Amniotic epithelial cell (primary cell): ENCODE results near the gene CRNKL1.
A peak's percentile ranks its signal among the peaks of the same experiment; 100 is the strongest.

Experiments used
- DNase-seq: peaks from one replicate; pipeline ENCODE4 v3.0.0-alpha.2; 2010; ENCODE audit warnings: low read depth

Gene CRNKL1

GRCh38 chr20:20060234-20060998, 8.2 kb upstream of the CRNKL1 start:
- no peak for DNase-seq

GRCh38 chr20:20051767-20052073, 546 bp downstream of the CRNKL1 start:
- DNase-seq: no peak

GRCh38 chr20:20039752-20040387, 12.4 kb downstream of the CRNKL1 start:
- DNase-seq: no peak

GRCh38 chr20:20038586-20038985, 13.7 kb downstream of the CRNKL1 start:
- DNase-seq: no peak

- DNase-seq: peak; percentile 69
These were observed 14.3 kb downstream of the CRNKL1 start for GRCh38 chr20:20037960-20038359.

GRCh38 chr20:20036756-20037155, 15.5 kb downstream of the CRNKL1 start:
- no peak for DNase-seq

- DNase-seq: peak; percentile 44
These were observed 17.8 kb downstream of the CRNKL1 start for GRCh38 chr20:20034486-20034885.

- no peak for DNase-seq
These were observed 20.5 kb downstream of the CRNKL1 start for GRCh38 chr20:20031790-20032189.

GRCh38 chr20:20027284-20027683, 25.0 kb downstream of the CRNKL1 start:
- no peak for DNase-seq

- DNase-seq: peak; percentile 85
These were observed 27.3 kb downstream of the CRNKL1 start for GRCh38 chr20:20024942-20025341.

GRCh38 chr20:20023395-20023794, 28.9 kb downstream of the CRNKL1 start:
- DNase-seq: no peak

- DNase-seq: no peak
These were observed 29.8 kb downstream of the CRNKL1 start for GRCh38 chr20:20022498-20022897.

GRCh38 chr20:20021835-20022234, 30.4 kb downstream of the CRNKL1 start:
- DNase-seq: no peak

GRCh38 chr20:20020908-20021307, 31.4 kb downstream of the CRNKL1 start:
- no peak for DNase-seq

- no peak for DNase-seq
These were observed 33.1 kb downstream of the CRNKL1 start for GRCh38 chr20:20019123-20019522.

- DNase-seq: no peak
These were observed 33.9 kb downstream of the CRNKL1 start for GRCh38 chr20:20018366-20018765.

GRCh38 chr20:20017844-20018185, 34.5 kb downstream of the CRNKL1 start:
- no peak for DNase-seq

GRCh38 chr20:20017001-20017843, 35.0 kb downstream of the CRNKL1 start, which contains the start of gene NAA20:
Gene NAA20 (plus strand): TSS chr20:20017362. CDS start chr20:20017397, 35 bp downstream.
- DNase-seq: peak; percentile 89

- DNase-seq: no peak
These were observed 37.6 kb downstream of the CRNKL1 start for GRCh38 chr20:20014659-20015058.

- no peak for DNase-seq
These were observed 39.7 kb downstream of the CRNKL1 start for GRCh38 chr20:20012541-20012940.

- peak; percentile 90 for DNase-seq
These were observed 41.4 kb downstream of the CRNKL1 start for GRCh38 chr20:20010639-20011500.

GRCh38 chr20:20009784-20010253, 42.4 kb downstream of the CRNKL1 start:
- no peak for DNase-seq
